ENCODE data around the gene ACSS1. TPM values are rescaled to one million over a fixed set of nuclear protein-coding genes. Genes with fewer than 3 reads are reported as not detected.

Gene ACSS1
- total RNA-seq, 1 donor from 2014 or later = 6.7 TPM

Other genes starting within 250 kb of the ACSS1 start
- gene CST7, start 108.9 kb downstream of the ACSS1 start, total RNA-seq = 0.32 TPM
- 26.1 TPM for gene APMAP, start 65.4 kb downstream of the ACSS1 start, total RNA-seq
- gene VSX1, start 24.0 kb upstream of the ACSS1 start, total RNA-seq = not detected
- 27.3 TPM for gene ENTPD6, start 137.6 kb upstream of the ACSS1 start, total RNA-seq
- gene PYGB, start 189.9 kb upstream of the ACSS1 start, total RNA-seq = 63.1 TPM

Data from esophagus mucosa (tissue), 1 donor.